Amniotic stem cell (primary cell): ENCODE data around the gene LSMEM2.
"Not testable (repeated sequence)": the region's sequence is repeated elsewhere in the genome, so short reads cannot be mapped to it uniquely, and the experiment has no call there.

Source experiments
- DNase-seq: peaks from one replicate; lab custom pipeline; 2025; lab: John Stamatoyannopoulos, UW

LSMEM2 gene

DNA sequence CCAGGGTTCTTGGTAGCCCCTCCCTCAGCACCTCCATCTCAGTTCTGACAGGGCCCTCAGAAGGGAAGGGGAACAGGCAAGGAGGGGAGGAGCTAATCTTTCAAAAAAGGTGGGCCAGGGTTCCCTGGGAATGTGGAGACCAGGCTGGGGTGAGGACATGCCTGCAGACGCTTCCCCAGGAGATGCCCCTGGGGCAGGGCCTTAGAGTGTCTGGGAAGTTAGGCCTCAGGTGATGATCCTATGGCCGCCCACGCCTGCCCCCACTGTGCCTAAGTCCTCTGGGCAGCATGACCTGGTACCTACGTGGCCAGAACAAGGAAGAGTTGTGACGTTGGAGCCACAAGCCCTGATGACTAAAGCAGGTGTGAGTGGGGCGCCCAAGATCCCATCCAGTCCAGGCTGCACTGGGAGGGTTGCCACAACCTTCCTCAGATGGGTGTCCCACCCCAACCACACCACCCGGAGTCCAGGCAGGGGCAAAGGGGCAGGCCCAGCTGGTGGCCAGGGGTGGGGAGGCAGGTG lies 13.9 kb upstream of the LSMEM2 start:
- no peak for DNase-seq

DNA sequence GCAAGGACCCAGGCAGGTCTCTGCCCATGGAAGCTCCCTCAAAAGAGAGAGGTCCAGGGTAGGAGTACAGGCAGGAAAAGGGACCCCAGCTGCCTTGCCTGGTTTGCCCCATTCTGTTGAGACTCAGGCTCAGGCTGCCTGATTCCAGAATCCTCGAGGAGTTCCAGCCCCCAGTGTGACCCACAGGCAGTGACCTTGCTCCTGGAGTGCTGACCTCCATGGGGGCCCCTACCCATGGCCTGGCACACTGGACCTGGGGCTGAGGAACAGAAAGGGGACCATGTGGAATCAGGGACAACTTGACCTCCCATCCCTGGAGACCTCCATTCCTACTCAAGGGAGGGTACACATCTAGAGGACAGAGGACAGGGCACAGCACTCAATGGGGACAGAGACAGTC lies 13.3 kb upstream of the LSMEM2 start:
- DNase-seq = no peak

DNA sequence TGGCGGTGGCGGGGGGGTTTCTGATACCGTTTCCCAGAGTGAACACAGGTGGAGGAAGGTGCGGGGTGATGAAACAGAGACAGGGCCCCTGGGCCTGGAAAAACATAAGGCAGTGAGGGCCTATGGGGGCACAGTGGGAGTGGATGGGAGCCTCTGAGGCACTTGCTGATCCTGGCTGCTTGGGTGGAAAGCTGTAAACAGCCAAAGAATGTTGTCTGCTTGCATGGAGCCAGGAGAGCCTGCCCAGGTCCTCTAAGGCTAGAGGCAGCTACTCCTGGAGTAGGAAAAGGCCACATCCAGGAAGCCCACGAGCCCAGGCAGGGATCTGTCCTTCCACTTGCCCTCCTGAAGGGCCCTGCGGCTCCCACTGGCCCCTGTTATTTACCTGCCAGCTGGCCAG lies 12.9 kb upstream of the LSMEM2 start:
- no peak for DNase-seq

DNA sequence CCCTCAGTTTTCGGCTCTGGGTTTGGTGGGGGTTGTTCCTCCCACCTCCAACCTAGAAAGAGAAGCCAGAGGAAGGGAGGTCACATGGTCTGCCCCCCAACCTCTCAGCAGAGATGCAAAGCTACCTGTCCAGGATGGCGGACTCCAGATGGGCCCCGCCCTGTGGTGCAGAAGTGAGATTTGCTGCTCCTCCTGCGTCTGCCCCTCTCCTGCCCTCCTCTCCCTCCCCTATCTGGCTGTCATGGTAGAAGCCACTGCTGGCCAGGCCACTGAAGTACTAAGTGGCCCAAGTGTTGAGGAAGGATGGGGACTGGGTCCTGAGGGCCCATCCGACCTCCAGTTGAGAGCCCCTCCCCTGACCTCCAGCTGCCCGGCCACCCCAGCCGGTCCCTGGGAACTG lies 12.1 kb upstream of the LSMEM2 start:
- DNase-seq = no peak

DNA sequence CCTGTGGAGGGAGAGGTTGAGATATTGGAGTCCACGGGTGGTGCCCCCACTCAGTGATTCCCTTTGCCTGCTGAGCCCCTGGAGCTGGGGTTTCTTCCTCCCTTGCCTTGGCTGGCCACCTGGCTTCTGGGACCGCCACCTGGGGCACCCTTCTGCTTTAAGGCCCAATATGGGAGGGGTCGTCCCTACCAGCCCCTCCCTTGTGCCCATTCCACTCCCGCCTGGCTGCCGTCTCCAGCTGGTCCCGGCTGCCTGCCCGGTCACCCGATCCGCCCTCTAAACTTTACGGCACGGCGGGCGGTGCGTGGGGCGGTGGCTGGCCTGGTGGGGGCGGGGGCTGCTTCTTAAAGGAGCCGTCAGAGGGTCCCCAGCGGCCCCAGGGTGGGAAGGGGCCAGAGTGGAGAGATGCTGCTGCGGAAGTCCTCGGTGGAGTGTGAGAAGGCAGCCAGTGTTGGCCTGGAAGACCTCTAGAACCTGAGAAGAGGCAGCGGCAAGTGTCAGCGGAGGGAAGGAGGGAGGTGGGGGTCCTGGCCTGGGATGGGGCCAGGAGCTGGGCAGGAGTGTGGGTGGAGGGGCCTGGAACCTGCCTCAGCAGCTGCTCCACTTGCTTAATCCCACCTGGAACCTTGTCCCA lies 11.5 kb upstream of the LSMEM2 start:
- no peak for DNase-seq

DNA sequence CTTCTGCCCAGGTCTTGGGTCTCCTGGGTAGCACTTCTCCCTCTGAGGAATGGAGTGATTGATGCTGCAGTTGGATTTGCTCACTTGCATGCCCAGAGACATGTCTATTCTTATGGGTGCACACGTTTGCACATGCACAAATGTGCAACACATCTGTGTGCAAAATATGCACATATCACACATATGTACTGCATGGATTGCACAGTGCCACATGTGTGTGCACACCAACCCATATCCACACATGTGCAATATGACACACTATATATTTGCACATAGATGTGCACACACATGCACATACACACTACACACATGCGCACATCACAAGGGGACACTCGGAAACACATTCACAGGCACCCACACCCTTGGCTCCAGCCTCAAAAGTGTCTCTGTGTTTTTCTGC lies 10.6 kb upstream of the LSMEM2 start:
- no peak for DNase-seq

DNA sequence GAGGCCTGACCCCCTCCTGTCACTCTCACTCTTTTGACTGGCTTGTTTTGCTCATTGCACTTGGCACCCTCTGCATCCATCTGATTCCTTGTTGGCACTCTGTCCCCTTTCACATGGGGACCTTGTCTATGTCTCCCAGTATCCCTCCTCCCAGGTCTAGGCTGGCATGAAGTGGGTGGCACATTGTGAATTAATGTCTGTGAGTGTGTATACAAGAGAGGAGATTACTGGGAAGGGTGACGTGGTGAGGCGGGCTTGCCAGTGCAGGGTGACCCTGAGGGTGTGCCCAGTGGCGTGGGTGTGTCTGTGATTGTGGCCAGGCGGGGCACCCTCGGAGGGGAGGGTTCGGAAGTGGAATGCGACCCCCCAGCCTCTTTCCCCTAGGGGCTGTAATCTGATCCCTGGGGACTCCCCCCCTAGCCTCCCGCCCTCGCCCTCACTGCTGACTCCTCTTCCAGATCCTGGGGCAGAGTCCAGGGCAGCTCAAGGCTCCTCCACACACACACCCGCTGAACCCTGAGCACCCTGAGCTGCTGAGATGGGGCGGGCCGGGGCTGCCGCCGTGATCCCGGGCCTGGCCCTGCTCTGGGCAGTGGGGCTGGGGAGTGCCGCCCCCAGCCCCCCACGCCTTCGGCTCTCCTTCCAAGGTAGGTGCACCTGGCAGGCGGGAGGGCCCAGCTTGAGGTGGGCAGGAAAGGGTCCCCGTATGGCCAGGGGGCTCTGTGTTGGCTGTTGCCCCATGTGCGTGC lies 10.0 kb upstream of the LSMEM2 start, which contains the start of gene SEMA3B:
Gene SEMA3B (plus strand): TSS at position 445 of the 749 bp plus-strand sequence. CDS start 94 bp downstream, at position 539.
- DNase-seq = no peak

DNA sequence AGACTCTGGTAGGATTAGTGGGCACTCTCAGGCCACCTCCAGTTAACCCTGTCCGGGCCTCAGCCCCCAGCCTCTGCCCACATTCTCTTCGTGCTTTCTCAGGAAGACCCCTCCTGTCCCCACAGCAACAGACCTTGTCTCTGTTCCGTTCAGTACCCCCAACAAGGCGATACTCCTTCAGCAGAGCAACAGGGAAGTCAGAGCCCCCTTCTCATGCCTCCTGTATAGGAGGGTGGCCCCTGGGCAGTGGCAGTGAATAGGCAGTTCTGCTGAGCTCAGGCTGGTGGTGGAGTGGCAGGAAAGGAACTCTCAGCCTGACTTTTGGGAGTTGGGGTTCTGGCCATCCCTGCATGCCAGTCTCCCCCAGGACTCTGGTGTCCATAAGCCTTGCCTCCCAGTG lies 9.4 kb upstream of the LSMEM2 start:
- DNase-seq = no peak

DNA sequence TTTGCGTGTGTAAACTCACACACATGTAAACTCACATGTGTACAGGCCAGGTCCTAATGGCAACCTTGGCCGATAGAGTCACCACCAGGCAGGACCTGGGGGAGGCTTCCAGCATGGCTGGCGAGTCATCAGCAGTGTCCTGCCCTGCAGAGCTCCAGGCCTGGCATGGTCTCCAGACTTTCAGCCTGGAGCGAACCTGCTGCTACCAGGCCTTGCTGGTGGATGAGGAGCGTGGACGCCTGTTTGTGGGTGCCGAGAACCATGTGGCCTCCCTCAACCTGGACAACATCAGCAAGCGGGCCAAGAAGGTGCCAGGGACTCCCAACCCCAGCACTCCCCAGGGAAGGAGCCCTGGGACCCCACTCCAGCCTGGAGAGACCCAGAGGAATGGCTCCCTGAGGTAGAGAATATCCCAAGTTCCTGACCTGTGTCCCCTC lies 8.9 kb upstream of the LSMEM2 start:
- DNase-seq = no peak

DNA sequence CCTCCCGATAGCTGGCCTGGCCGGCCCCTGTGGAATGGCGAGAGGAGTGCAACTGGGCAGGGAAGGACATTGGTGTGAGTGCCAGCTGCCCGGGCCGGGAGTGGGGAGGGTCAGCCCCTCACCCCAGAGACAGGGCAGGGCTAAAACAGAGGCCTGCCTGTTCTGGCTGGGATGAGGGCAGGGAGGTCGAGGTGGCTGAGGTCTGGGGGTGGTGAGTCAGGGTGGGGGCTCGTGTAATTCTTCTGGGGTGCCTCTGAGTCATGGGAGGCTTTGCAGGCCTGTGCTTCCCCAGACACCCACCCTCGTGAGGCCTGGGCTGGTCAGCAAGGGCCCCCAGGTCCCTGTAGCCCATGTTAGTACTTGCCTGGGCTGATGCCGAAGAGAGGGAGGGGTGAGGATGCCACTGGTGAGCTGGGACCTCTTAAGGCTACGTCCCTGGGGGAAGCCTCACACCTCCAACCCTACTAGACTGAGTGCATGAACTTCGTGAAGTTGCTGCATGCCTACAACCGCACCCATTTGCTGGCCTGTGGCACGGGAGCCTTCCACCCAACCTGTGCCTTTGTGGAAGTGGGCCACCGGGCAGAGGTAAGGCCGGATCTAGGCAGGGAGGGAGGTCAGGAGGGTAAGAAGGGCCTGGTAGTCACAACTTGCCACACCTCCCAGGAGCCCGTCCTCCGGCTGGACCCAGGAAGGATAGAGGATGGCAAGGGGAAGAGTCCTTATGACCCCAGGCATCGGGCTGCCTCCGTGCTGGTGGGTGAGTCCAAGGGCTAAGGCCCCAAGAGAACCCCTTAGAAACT lies 8.3 kb upstream of the LSMEM2 start:
- DNase-seq = no peak

DNA sequence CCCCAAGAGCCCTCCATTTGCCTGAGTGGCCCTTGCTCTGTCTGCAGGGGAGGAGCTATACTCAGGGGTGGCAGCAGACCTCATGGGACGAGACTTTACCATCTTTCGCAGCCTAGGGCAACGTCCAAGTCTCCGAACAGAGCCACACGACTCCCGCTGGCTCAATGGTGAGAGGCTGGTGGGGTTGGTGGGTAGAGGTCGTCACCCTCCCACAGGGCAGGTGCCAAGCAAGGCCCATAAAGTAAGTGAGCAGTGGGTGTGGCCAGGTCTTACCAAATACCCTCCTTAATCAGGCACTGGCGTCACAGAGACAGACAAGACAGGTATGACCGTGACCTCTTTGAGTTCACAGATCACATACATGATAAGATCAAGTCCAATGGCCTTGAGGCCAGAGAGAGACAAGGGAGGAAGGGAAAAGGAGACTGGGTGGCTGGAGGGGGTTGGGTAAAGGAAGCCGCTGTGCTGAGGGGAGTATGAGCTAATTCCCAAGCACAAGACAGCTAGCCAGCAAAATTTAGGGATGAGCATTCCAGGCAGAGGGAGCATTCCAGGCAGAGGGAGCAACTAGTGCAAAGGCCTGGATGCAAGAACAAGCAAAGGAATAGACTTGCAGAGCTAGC lies 7.5 kb upstream of the LSMEM2 start:
- no peak for DNase-seq

DNA sequence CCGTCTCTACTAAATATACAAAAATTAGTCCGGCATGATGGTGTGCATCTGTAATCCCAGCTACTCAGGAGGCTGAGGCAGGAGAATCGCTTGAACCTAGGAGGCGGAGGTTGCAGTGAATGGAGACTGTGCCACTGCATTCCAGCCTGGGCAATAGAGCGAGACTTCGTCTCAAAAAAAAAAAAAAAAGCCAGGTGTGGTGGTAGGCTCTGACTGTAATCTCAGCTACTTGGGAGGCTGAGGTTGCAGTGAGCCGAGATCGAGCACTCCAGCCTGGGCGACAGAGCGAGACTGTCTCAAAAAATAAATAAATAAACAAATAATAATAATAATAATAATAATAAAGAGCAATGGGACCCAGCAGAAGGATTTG lies 6.4 kb upstream of the LSMEM2 start:
- DNase-seq = not testable (repeated sequence)

DNA sequence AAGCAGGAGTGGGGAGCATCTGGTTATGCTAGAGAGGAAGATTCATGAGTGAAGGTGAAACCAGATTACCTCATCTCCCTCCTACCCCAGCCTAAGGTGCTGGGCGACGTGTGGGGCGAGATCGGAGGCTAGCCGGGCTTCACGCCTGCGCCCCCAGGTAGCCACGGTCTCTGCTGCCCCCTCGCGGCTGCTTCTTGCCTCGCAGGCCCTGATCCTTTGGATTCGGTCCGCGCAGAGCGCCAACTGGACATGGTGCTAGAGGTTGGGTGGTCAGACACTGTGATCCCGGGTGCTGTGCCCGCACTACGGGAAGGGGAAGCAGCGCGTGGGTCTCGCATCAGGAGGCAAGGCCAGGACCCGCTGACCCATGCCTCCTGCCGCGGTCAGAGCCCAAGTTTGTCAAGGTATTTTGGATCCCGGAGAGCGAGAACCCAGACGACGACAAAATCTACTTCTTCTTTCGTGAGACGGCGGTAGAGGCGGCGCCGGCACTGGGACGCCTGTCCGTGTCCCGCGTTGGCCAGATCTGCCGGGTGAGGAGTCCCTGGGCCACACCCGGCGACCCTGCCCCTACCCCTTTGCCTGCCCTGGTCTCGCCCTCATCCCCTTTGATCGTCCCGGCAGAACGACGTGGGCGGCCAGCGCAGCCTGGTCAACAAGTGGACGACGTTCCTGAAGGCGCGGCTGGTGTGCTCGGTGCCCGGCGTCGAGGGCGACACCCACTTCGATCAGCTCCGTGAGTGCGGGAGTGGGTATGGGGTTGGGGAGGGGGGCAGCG lies 5.8 kb upstream of the LSMEM2 start:
- DNase-seq = no peak

DNA sequence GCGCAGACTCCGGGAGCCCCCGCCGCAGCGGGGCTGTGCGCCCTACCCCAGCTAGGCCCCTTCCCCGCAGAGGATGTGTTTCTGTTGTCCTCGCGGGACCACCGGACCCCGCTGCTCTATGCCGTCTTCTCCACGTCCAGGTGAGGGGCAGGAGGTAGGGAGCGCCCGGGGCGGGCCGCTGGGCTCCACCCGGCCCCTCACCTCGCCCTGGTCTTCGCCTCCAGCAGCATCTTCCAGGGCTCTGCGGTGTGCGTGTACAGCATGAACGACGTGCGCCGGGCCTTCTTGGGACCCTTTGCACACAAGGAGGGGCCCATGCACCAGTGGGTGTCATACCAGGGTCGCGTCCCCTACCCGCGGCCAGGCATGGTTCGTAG lies 5.2 kb upstream of the LSMEM2 start:
- no peak for DNase-seq

DNA sequence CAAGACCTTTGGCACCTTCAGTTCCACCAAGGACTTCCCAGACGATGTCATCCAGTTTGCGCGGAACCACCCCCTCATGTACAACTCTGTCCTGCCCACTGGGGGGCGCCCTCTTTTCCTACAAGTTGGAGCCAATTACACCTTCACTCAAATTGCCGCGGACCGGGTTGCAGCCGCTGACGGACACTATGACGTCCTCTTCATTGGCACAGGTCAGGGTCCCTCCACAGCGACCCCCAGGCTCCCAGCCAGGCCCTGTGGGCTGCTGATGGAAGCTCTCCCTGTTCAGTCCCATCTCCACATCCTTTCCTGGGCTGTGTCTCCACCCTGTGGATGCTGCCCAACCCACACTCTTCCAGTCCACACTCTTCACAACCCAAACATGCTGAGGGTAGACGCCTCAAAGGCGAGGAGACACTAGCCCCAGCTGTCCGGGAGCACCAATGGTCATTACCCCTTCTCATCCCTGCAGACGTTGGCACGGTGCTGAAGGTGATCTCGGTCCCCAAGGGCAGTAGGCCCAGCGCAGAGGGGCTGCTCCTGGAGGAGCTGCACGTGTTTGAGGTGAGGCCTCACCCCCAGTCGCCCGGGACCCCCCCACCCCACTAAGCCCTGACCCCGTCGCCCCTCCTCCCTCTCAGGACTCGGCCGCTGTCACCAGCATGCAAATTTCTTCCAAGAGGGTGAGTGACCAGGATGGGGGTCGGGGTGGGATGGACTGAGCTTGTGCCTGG lies 4.3 kb upstream of the LSMEM2 start:
- DNase-seq = peak; percentile 24

DNA sequence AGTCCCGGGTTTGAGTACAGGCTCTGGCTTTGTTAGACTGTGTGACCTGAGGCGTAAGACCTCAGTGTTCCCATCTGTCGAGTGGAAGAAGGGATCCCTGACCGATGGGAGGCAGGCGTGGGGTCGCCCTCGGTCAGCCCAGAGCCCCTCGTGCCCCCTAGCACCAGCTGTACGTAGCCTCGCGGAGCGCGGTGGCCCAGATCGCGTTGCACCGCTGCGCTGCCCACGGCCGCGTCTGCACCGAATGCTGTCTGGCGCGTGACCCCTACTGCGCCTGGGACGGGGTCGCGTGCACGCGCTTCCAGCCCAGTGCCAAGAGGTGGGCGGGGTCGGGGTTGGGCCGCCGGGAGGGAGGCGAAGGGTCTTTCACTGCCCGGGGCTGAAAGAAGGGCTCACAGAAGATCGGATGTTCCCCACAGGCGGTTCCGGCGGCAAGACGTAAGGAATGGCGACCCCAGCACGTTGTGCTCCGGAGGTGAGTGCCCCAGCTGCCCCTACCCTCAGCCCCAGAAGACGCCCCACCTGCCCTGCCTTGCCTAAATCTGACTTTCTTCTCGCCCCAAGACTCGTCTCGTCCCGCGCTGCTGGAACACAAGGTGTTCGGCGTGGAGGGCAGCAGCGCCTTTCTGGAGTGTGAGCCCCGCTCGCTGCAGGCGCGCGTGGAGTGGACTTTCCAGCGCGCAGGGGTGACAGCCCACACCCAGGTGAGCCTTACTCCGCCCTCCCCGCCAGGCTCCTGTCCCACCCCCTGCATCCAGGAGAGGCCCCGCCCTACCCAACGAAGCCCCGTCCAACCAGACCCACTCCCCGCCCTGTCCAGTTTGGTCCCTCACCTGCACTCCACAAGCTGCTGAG lies 3.5 kb upstream of the LSMEM2 start:
- no peak for DNase-seq

DNA sequence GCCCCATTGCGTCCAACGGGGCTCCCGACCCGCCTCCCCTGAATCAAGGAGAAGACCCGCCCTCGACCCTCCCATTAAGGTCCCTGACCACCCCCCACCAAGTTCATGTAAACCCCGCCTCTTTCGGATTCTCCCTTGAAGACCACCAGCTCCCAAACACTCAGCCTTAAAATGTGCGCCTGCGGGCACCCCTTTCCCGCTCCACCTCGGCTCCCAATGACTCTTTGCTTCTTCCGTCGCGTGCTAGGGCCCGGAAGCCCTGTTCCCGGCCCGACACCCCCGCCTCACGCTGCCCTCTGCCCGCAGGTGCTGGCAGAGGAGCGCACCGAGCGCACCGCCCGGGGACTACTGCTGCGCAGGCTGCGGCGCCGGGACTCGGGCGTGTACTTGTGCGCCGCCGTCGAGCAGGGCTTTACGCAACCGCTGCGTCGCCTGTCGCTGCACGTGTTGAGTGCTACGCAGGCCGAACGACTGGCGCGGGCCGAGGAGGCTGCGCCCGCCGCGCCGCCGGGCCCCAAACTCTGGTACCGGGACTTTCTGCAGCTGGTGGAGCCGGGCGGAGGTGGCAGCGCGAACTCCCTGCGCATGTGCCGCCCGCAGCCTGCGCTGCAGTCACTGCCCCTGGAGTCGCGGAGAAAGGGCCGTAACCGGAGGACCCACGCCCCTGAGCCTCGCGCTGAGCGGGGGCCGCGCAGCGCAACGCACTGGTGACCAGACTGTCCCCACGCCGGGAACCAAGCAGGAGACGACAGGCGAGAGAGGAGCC lies 2.7 kb upstream of the LSMEM2 start:
- no peak for DNase-seq

DNA sequence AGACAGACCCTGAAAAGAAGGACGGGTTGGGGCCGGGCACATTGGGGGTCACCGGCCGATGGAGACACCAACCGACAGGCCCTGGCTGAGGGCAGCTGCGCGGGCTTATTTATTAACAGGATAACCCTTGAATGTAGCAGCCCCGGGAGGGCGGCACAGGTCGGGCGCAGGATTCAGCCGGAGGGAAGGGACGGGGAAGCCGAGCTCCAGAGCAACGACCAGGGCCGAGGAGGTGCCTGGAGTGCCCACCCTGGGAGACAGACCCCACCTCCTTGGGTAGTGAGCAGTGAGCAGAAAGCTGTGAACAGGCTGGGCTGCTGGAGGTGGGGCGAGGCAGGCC lies 2.2 kb upstream of the LSMEM2 start:
- no peak for DNase-seq
